ENCODE data around the gene NAGLU. TPM values are rescaled to one million over a fixed set of nuclear protein-coding genes. Genes with fewer than 3 reads are reported as not detected.

Gene NAGLU
- polyA plus RNA-seq, 1 donor (not counting 4 experiments of a cell fraction or from before 2014, with no cell fraction given): 6.9 TPM

DNA sequence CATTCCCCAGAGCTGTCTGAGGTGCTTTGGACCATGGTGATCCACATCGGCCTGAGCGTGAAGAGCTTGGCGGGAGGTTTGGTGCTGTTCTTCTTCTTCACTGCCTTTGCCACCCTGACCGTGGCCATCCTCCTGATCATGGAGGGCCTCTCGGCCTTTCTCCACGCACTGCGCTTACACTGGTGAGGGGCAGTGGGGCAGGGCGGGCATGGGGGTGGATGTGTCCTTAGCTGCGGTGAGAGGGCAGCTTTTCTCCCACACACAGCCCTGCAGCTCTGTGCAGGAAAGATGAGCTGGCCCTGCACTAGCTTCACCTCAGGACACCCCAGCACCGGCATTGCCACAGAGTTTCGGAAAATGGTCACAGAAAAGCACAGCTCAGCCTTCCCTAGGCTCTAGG lies 21.8 kb upstream of the NAGLU start:
- dilution Hi-C loops (cut with MboI; ENCODE audit: extremely low pct_ligation_motif_present, low sequenced_read_pairs): loop anchor here (25.0 kb wide), 1 partner anchor 202 kb away; no protein-coding TSS in a partner anchor
- Histone ChIP-seq H3K4me2 (ENCODE audit: control insufficient read depth, extremely low read depth, insufficient read depth, low read depth, low read length) (no peak overlapping the region), H3K27me3 (ENCODE audit: control insufficient read depth, extremely low read depth, insufficient read depth, low read length) (no peaks in the 10 kb centered on the region), H3K79me2 (ENCODE audit: control insufficient read depth, insufficient read depth, low read length) (no peaks in the 10 kb centered on the region), H3K4me3 (ENCODE audit: control insufficient read depth in 2 of 3, extremely low read depth in 1 of 3, insufficient read depth in 2 of 3, low read depth in 1 of 3, low read length in 3 of 3) (no peak overlapping the region), H3K9me3 (ENCODE audit: control insufficient read depth, low read depth, low read length) (no peaks in the 10 kb centered on the region), H3K9ac (ENCODE audit: control insufficient read depth, extremely low read depth, insufficient read depth, low read length) (no peak overlapping the region), H3K27ac (ENCODE audit: control insufficient read depth, insufficient read depth, low read length) (no peak overlapping the region), H4K20me1 (ENCODE audit: control insufficient read depth, extremely low read depth, insufficient read depth, low read length) (no peaks in the 10 kb centered on the region), H3K9me1 (ENCODE audit: control insufficient read depth, extremely low read depth, insufficient read depth, low read length) (no peaks in the 10 kb centered on the region), H3K4me1 (ENCODE audit: control insufficient read depth, extremely low read depth, insufficient read depth, low read length) (peaks cover 20% of the 10 kb centered on the region), H2AFZ (ENCODE audit: control insufficient read depth, low read length) (no peak overlapping the region), H3K36me3 (ENCODE audit: control insufficient read depth in 2 of 2, extremely low read depth in 1 of 2, insufficient read depth in 2 of 2, low read length in 2 of 2) (peaks cover 15 to 24% of the 10 kb centered on the region in 2 experiments)
- no peak for TF ChIP-seq EZH2 (IDR thresholded peaks at IDR 0.05; ENCODE audit: low read length)
- TF ChIP-seq, protein P1, sequence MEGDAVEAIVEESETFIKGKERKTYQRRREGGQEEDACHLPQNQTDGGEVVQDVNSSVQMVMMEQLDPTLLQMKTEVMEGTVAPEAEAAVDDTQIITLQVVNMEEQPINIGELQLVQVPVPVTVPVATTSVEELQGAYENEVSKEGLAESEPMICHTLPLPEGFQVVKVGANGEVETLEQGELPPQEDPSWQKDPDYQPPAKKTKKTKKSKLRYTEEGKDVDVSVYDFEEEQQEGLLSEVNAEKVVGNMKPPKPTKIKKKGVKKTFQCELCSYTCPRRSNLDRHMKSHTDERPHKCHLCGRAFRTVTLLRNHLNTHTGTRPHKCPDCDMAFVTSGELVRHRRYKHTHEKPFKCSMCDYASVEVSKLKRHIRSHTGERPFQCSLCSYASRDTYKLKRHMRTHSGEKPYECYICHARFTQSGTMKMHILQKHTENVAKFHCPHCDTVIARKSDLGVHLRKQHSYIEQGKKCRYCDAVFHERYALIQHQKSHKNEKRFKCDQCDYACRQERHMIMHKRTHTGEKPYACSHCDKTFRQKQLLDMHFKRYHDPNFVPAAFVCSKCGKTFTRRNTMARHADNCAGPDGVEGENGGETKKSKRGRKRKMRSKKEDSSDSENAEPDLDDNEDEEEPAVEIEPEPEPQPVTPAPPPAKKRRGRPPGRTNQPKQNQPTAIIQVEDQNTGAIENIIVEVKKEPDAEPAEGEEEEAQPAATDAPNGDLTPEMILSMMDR (optimal IDR thresholded peaks at IDR 0.05 in 1 of 3, IDR thresholded peaks at IDR 0.05 in 1 of 3, conservative IDR thresholded peaks at IDR 0.05 in 1 of 3; ENCODE audit: extremely low read depth in 1 of 3, insufficient read depth in 2 of 3, low read length in 3 of 3): no peak
- DNase-seq (ENCODE audit: low read depth, low spot score) (no peak), FAIRE-seq (no peak)

DNA sequence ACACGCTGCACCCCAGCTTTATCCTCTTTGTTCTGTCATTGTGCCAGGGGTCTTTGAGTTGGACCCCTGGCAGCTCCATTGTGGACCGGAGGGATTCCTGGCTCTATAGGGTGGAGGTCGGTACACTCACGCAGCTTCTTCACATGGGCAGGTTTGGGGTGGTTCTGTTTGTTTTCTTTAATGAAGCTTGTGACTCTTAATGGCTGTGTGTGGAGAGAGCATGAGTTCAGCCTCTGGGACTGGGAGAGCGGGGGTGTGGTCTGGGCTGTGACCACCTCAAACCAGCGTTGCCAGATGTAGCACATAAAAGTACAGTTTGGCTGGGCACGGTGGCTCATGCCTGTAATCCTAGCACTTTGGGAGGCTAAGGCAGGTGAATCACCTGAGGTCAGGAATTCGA lies 21.2 kb upstream of the NAGLU start:
- Histone ChIP-seq H3K4me1 (ENCODE audit: control insufficient read depth, extremely low read depth, insufficient read depth, low read length) (peaks cover 26% of the 10 kb centered on the region), H3K9me3 (ENCODE audit: control insufficient read depth, low read depth, low read length) (no peaks in the 10 kb centered on the region), H3K9ac (ENCODE audit: control insufficient read depth, extremely low read depth, insufficient read depth, low read length) (no peak overlapping the region), H4K20me1 (ENCODE audit: control insufficient read depth, extremely low read depth, insufficient read depth, low read length) (no peaks in the 10 kb centered on the region), H3K27me3 (ENCODE audit: control insufficient read depth, extremely low read depth, insufficient read depth, low read length) (no peaks in the 10 kb centered on the region), H3K4me3 (ENCODE audit: control insufficient read depth in 2 of 3, extremely low read depth in 1 of 3, insufficient read depth in 2 of 3, low read depth in 1 of 3, low read length in 3 of 3) (no peak overlapping the region), H2AFZ (ENCODE audit: control insufficient read depth, low read length) (no peak overlapping the region), H3K36me3 (ENCODE audit: control insufficient read depth in 2 of 2, extremely low read depth in 1 of 2, insufficient read depth in 2 of 2, low read length in 2 of 2) (peaks cover 13 to 22% of the 10 kb centered on the region in 2 experiments), H3K9me1 (ENCODE audit: control insufficient read depth, extremely low read depth, insufficient read depth, low read length) (no peaks in the 10 kb centered on the region), H3K79me2 (ENCODE audit: control insufficient read depth, insufficient read depth, low read length) (no peaks in the 10 kb centered on the region), H3K4me2 (ENCODE audit: control insufficient read depth, extremely low read depth, insufficient read depth, low read depth, low read length) (no peak overlapping the region), H3K27ac (ENCODE audit: control insufficient read depth, insufficient read depth, low read length) (no peak overlapping the region)
- DNase-seq (ENCODE audit: low read depth, low spot score) (no peak), FAIRE-seq (no peak)
- dilution Hi-C loops (cut with MboI; ENCODE audit: extremely low pct_ligation_motif_present, low sequenced_read_pairs): loop anchor here (25.0 kb wide), 1 partner anchor 203 kb away; no protein-coding TSS in a partner anchor
- TF ChIP-seq, protein P1 (optimal IDR thresholded peaks at IDR 0.05 in 1 of 3, IDR thresholded peaks at IDR 0.05 in 1 of 3, conservative IDR thresholded peaks at IDR 0.05 in 1 of 3; ENCODE audit: extremely low read depth in 1 of 3, insufficient read depth in 2 of 3, low read length in 3 of 3): no peak
- no peak for TF ChIP-seq EZH2 (IDR thresholded peaks at IDR 0.05; ENCODE audit: low read length)

All from keratinocyte (primary cell).